DOHH2 (cell line): ENCODE results near the gene ITPR3.

Experiments used
- EZH2phosphoT487 ChIP-seq: fragments of 200-600 bp; sonication (generic); IDR thresholded peaks from 2 replicates; pipeline ENCODE4 v1.6.1; 2017; ENCODE audit warnings: borderline replicate concordance, mild to moderate bottlenecking, antibody characterized with exemption, low read length, moderate library complexity, mixed read lengths
- TF ChIP-seq, protein P1 (sequence below): fragments of 200-600 bp; sonication (generic); IDR thresholded peaks from one replicate; pipeline ENCODE4 v1.5.1; 2014; ENCODE audit warnings: antibody characterized with exemption, mild to moderate bottlenecking, low read depth, low read length; ENCODE audit not compliant: poor library complexity, severe bottlenecking

DNA sequence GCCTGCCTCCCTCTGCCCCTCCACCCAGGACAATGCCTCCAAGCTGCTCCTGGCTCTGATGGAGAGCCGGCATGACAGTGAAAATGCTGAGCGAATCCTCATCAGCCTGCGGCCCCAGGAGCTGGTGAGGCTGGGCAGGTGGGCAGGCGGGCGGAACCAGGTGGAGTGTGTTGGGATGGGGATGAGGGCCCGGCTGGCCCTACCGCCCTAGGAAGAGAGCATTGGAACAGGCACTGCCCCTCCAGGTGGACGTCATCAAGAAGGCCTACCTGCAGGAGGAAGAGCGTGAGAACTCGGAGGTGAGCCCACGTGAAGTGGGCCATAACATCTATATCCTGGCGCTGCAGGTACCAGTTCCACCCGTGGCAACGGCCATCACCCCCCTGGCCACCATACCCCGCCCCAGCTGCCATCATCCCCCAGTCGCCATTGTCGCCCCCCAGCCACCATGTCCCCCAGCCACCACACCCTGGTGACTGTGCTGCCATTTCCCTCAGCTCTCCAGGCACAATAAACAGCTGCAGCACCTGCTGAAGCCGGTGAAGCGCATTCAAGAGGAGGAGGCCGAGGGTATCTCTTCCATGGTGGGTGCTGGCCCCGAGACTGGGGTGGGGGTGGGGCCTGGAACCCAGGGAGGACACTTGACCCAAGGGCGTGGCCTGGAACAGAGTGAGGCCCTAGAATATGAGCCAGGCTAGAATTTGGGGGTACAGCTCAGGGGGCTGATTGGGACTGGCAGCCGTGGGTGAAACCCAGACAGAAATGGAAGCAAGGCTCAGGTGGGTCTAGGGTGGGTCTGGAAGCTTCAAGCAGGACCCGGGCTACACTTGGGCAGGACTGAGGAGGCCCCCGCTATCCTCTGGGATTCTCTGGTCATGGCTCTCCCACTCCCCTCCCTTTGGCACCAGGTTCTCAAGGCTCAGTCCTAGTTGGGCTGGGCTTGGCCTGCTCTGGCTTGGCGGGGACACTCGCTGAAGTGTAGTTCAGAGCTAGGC, 66.2 kb downstream of the ITPR3 start:
- TF ChIP-seq EZH2phosphoT487: no peak
- TF ChIP-seq, protein P1, sequence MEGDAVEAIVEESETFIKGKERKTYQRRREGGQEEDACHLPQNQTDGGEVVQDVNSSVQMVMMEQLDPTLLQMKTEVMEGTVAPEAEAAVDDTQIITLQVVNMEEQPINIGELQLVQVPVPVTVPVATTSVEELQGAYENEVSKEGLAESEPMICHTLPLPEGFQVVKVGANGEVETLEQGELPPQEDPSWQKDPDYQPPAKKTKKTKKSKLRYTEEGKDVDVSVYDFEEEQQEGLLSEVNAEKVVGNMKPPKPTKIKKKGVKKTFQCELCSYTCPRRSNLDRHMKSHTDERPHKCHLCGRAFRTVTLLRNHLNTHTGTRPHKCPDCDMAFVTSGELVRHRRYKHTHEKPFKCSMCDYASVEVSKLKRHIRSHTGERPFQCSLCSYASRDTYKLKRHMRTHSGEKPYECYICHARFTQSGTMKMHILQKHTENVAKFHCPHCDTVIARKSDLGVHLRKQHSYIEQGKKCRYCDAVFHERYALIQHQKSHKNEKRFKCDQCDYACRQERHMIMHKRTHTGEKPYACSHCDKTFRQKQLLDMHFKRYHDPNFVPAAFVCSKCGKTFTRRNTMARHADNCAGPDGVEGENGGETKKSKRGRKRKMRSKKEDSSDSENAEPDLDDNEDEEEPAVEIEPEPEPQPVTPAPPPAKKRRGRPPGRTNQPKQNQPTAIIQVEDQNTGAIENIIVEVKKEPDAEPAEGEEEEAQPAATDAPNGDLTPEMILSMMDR: no peak
